Hematopoietic multipotent progenitor cell treated with erythropoietin and hydrocortisone succinate and interleukin-3 and kit ligand, for 15 days (in vitro differentiated cells): ENCODE measurements around the gene CCDC69.
A peak's percentile ranks its signal among the peaks of the same experiment; 100 is the strongest.
"Not testable (repeated sequence)": the region's sequence is repeated elsewhere in the genome, so short reads cannot be mapped to it uniquely, and the experiment has no call there.

Source experiments
- DNase-seq: peaks from one replicate; pipeline ENCODE4 v3.0.0-alpha.2; 2015; ENCODE audit warnings: low spot score

The CCDC69 gene

DNA sequence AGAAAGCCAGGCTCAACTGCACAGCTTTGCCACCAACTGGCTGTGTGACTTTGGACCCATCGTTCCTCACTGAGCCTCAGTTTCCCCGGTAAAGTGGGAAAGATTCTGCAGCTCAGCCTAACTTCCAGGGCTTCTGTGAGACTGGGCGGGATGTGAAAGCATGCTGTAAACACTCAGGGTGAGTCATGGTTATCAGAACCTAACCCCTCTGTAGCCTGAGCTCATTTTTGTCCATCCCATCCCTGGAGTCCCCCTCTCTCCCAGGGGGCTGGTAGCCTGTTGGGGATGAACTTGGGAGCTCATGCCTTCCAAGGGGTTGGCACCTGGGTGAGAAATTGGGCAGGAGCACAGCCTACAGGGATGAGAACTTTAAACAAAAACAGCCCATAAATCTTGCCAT lies 2.3 kb downstream of the CCDC69 start:
- peak; percentile 53 for DNase-seq

- no peak for DNase-seq
Measured at GRCh38 chr5:151219789-151220188, 4.1 kb downstream of the CCDC69 start.

DNA sequence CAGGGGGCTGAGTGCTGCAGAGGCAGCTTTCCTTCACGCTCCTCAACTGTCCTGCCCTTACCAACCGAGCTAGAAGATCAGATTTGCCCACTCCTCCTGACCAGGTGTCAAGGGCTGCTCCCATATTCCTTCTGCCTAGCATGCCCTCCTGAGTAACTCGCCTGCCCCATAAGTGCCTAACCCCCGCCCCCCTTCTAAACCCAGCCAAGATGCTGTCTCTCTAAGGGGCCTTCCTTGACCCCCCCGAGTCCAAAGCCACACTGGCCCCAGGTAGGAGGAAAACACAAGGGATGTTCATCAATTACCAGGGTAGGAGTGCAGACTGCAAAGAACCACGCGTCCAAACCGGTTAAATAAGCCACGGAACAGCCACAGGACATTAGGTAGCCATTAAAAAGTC lies 4.8 kb downstream of the CCDC69 start:
- DNase-seq, result no peak

DNA sequence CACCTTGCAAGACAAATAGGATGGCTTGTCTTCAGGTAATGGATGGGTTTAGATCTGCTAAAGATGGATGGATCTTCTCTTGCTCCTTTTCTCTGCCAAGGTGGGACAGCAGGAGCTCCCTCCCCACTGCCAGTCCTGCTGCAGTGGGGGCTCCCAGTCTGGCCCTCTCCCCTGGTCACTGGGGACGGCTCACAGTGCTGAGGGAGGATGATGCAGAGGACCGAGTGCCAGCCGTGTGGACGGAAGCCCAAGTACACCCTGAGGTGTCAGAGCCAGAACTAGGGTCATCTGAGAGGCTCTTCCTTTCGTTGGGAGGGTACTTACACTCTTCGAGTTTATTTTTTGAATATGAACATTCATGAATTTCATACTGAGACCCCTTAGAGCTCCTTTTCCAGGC lies 5.7 kb downstream of the CCDC69 start:
- DNase-seq, result no peak

DNA sequence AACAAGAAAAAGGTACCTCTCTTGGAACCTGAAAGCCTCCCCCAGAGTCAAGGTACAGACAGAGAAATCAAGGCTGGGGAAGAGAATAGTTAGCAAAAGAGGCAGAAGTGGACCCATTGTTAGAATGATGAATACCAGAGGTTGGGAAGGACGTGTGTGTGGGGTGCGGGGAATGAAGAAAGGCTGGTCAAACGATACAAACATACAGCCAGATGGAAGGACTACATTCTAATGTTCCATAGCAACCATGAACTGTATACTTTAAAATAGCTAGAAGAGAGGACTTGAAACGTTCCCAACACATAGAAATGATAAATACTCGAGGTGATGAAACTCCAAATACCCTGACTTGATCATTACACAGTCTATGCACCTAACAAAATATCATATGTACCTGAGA lies 7.1 kb downstream of the CCDC69 start:
- no peak for DNase-seq

- DNase-seq, result no peak
Measured at GRCh38 chr5:151215546-151215880, 8.4 kb downstream of the CCDC69 start.

GRCh38 chr5:151214614-151215545 lies 9.0 kb downstream of the CCDC69 start:
- DNase-seq, result no peak

GRCh38 chr5:151213803-151214613 lies 9.9 kb downstream of the CCDC69 start:
- peak; percentile 85 for DNase-seq

- DNase-seq, result no peak
Measured at GRCh38 chr5:151212406-151212798, 11.5 kb downstream of the CCDC69 start.

GRCh38 chr5:151208481-151208914 lies 15.4 kb downstream of the CCDC69 start:
- no peak for DNase-seq

- no peak for DNase-seq
Measured at GRCh38 chr5:151205411-151205810, 18.5 kb downstream of the CCDC69 start.

GRCh38 chr5:151204051-151204450 lies 19.8 kb downstream of the CCDC69 start:
- DNase-seq, result no peak

- peak; percentile 32 for DNase-seq
Measured at GRCh38 chr5:151202381-151203139, 21.3 kb downstream of the CCDC69 start.

- DNase-seq, result peak; percentile 63
Measured at GRCh38 chr5:151200913-151201595, 22.8 kb downstream of the CCDC69 start.

DNA sequence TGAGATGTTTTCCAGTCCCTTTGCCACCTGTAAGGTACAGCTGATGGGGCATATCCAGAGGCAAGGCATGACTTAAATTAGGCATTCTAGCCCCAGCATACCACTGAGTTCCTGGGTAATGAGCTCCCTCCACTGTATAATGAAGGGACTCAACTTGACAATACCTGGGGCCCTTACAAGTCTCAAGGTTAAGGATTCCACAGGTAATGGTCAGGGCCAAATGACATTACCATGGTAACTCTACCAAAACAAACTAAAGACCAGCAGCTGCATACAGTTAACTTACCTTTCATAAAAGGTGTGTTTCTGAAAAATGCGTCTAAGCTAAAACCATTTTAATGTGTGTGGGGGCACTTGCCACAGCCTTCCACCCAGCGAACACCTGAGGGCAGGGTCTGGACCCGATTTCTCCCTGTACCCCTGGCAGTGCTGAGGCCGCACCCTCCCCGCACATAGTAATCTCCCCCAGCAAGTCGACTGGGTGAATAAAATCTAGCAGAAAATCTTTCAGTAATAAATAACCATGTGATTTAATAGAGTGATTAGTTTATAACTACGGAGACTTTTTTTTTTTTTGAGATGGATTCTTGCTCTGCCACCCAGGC lies 24.2 kb downstream of the CCDC69 start:
- no peak for DNase-seq

DNA sequence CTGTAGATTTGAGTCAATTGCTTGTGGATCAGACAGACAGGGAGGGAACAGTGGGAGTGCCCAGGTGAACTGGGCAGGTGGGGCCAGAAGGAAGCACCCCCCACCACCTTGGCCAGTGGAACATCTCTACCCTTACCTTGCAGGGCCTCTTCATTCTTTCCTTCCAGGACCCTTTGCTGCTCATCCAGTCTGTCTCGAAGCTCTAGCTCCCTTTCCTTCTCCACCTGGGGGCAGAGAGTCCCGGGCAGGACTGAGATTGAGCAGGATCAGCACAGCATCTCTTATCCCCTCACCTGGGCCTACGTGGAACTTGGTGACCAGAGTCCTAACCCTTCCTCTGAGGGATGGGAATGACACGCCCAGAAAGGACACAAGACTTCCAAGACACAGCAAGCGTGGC lies 25.0 kb downstream of the CCDC69 start:
- DNase-seq, result no peak

GRCh38 chr5:151197291-151197600 lies 26.6 kb downstream of the CCDC69 start:
- DNase-seq, result not testable (repeated sequence)

GRCh38 chr5:151196556-151197290 lies 27.2 kb downstream of the CCDC69 start:
- DNase-seq, result no peak

GRCh38 chr5:151195622-151196021 lies 28.3 kb downstream of the CCDC69 start:
- no peak for DNase-seq

- no peak for DNase-seq
Measured at GRCh38 chr5:151192626-151193025, 31.3 kb downstream of the CCDC69 start.

DNA sequence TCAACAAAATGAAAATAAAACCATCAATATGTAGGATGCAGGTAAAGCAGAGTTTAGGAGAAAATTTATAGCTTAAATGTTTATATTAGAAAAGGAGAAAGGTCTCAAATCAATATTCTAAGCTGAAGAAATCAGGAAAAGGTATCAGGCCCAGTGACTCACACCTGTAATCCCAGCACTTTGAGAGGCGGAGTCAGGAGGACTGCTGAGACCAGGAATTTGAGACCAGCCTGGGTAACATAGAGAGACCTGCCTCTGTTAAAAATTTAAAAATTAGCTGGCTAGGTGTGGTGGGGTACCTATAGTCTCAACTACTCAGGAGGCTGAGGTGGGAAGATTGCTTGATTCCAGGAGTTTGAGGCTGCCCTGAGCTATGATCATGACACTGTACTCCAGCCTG lies 32.2 kb downstream of the CCDC69 start:
- no peak for DNase-seq
